ENCODE measurements around the gene CASP8AP2. TPM values are rescaled to one million over a fixed set of nuclear protein-coding genes. Genes with fewer than 3 reads are reported as not detected.

The CASP8AP2 gene
- total and polyA plus RNA-seq, 2 of the 13 experiments (the other 11 are each of a cell fraction or from before 2014, with no cell fraction given), result 5.7 to 13.5 TPM

DNA sequence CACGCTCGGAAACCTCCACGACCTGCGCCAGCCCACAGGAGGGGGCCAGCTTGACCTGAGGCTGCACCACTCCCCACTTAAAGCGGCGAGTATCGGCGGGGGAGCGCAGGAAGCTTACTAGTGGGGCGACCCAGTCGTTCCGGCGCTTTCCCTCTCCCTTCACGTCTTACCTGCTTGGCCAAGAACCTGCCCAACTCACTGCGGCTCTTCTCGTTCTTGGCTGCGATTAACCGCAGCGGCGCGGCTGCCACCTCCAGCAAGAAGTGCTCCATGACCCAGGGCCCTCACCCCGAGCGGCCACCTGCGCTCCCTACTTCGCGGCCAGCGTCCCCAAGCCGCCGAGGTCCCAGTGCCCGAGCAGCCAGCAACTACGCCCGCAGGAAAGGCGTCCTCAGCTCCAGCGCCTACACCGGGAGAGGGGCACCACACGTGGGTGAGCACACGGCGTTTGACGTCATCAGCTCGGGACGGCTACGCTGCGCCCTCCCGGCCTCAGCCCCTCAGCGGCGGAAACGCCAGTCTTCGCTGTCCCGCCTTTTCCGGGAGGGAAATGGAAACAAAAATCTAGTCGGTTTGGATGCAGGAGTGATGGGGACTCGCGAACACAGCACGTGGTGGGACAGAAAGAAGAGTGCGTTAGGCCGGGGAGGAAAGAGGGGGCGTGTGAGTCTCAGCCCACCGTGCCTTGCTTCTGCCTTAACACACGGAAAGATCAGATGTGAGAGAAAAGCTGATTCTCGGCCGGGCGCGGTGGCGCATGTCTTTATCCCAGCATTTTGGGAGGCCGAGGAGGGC lies 10.1 kb upstream of the CASP8AP2 start, which contains the start of gene MDN1 (continued):
- TF ChIP-seq, protein P1, sequence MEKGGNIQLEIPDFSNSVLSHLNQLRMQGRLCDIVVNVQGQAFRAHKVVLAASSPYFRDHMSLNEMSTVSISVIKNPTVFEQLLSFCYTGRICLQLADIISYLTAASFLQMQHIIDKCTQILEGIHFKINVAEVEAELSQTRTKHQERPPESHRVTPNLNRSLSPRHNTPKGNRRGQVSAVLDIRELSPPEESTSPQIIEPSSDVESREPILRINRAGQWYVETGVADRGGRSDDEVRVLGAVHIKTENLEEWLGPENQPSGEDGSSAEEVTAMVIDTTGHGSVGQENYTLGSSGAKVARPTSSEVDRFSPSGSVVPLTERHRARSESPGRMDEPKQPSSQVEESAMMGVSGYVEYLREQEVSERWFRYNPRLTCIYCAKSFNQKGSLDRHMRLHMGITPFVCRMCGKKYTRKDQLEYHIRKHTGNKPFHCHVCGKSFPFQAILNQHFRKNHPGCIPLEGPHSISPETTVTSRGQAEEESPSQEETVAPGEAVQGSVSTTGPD (CRISPR knock-in tag; IDR thresholded peaks at IDR 0.05), result no peak
- TF ChIP-seq, protein P2, sequence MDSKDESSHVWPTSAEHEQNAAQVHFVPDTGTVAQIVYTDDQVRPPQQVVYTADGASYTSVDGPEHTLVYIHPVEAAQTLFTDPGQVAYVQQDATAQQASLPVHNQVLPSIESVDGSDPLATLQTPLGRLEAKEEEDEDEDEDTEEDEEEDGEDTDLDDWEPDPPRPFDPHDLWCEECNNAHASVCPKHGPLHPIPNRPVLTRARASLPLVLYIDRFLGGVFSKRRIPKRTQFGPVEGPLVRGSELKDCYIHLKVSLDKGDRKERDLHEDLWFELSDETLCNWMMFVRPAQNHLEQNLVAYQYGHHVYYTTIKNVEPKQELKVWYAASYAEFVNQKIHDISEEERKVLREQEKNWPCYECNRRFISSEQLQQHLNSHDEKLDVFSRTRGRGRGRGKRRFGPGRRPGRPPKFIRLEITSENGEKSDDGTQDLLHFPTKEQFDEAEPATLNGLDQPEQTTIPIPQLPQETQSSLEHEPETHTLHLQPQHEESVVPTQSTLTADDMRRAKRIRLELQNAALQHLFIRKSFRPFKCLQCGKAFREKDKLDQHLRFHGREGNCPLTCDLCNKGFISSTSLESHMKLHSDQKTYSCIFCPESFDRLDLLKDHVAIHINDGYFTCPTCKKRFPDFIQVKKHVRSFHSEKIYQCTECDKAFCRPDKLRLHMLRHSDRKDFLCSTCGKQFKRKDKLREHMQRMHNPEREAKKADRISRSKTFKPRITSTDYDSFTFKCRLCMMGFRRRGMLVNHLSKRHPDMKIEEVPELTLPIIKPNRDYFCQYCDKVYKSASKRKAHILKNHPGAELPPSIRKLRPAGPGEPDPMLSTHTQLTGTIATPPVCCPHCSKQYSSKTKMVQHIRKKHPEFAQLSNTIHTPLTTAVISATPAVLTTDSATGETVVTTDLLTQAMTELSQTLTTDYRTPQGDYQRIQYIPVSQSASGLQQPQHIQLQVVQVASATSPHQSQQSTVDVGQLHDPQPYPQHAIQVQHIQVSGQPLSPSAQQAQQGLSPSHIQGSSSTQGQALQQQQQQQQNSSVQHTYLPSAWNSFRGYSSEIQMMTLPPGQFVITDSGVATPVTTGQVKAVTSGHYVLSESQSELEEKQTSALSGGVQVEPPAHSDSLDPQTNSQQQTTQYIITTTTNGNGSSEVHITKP (CRISPR knock-in tag; IDR thresholded peaks at IDR 0.05; ENCODE audit: low read depth), result 0 out of 2 replicates have a peak, but pooled peaks have one; percentile 33
- 0 out of 2 replicates have a peak, but pooled peaks have one; percentile 18 for TF ChIP-seq ZNF180 (CRISPR knock-in tag; IDR thresholded peaks at IDR 0.05; ENCODE audit: borderline replicate concordance, low read depth)
- TF ChIP-seq, protein P3, sequence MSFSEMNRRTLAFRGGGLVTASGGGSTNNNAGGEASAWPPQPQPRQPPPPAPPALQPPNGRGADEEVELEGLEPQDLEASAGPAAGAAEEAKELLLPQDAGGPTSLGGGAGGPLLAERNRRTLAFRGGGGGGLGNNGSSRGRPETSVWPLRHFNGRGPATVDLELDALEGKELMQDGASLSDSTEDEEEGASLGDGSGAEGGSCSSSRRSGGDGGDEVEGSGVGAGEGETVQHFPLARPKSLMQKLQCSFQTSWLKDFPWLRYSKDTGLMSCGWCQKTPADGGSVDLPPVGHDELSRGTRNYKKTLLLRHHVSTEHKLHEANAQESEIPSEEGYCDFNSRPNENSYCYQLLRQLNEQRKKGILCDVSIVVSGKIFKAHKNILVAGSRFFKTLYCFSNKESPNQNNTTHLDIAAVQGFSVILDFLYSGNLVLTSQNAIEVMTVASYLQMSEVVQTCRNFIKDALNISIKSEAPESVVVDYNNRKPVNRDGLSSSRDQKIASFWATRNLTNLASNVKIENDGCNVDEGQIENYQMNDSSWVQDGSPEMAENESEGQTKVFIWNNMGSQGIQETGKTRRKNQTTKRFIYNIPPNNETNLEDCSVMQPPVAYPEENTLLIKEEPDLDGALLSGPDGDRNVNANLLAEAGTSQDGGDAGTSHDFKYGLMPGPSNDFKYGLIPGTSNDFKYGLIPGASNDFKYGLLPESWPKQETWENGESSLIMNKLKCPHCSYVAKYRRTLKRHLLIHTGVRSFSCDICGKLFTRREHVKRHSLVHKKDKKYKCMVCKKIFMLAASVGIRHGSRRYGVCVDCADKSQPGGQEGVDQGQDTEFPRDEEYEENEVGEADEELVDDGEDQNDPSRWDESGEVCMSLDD (CRISPR knock-in tag; IDR thresholded peaks at IDR 0.05; ENCODE audit: borderline replicate concordance), result no peak
- peak; percentile 57; the same call in 1 of the 2 replicates for TF ChIP-seq NR1H2 (CRISPR knock-in tag; IDR thresholded peaks at IDR 0.05; ENCODE audit: borderline replicate concordance, low read depth)
- no peak for TF ChIP-seq ZNF30 (CRISPR knock-in tag; IDR thresholded peaks at IDR 0.05)
- peak; percentile 33 for TF ChIP-seq MED8 (CRISPR knock-in tag; IDR thresholded peaks at IDR 0.05; ENCODE audit: insufficient replicate concordance)
- TF ChIP-seq ZNF703 (CRISPR knock-in tag; IDR thresholded peaks at IDR 0.05; ENCODE audit: borderline replicate concordance), result 0 out of 2 replicates have a peak, but pooled peaks have one; percentile 66
- TF ChIP-seq NKX3-1 (CRISPR knock-in tag; IDR thresholded peaks at IDR 0.05), result peak; percentile 31
- TF ChIP-seq ZNF501 (CRISPR knock-in tag; IDR thresholded peaks at IDR 0.05), result peak; percentile 98
- TF ChIP-seq WIZ (CRISPR knock-in tag; IDR thresholded peaks at IDR 0.05), result no peak; the same call in 1 of the 2 replicates
- TF ChIP-seq ZNF850 (CRISPR knock-in tag; conservative IDR thresholded peaks at IDR 0.05), result no peak
- TF ChIP-seq ZNF558 (CRISPR knock-in tag; IDR thresholded peaks at IDR 0.05; ENCODE audit: borderline replicate concordance), result peak; percentile 74; the same call in 1 of the 2 replicates
- TF ChIP-seq SOX5 (CRISPR knock-in tag; IDR thresholded peaks at IDR 0.05; ENCODE audit: borderline replicate concordance), result no peak; the same call in 1 of the 2 replicates
- no peak; the same call in 1 of the 2 replicates for TF ChIP-seq ZNF232 (CRISPR knock-in tag; IDR thresholded peaks at IDR 0.05; ENCODE audit: borderline replicate concordance)
- TF ChIP-seq, protein P4, sequence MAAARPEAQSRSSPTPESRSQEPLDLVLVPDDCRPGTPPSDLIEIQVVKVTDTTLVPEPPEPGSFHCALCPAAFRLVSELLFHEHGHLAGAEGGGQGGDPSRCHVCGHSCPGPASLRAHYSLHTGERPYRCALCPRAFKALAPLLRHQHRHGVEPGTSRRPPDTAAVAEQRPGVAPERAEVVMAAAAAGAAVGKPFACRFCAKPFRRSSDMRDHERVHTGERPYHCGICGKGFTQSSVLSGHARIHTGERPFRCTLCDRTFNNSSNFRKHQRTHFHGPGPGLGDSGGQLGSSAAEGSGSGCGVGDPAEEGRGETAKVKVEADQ (CRISPR knock-in tag; IDR thresholded peaks at IDR 0.05; ENCODE audit: borderline replicate concordance), result peak; percentile 81
- TF ChIP-seq KMT2A (CRISPR knock-in tag; IDR thresholded peaks at IDR 0.05), result peak; percentile 84; the same call in 1 of the 2 replicates
- TF ChIP-seq TEAD3 (CRISPR knock-in tag; optimal IDR thresholded peaks at IDR 0.05; ENCODE audit: borderline replicate concordance), result peak; percentile 80

Data from HepG2 (cell line).